GM18858 (cell line): ENCODE data around the gene PROSER3.
"Not testable (repeated sequence)": the region's sequence is repeated elsewhere in the genome, so short reads cannot be mapped to it uniquely, and the experiment has no call there.

ENCODE experiments used
- ATAC-seq: cut with Tn5 transposase; IDR thresholded peaks from one replicate; pipeline ENCODE4 v1.9.1; 2021; ENCODE audit not compliant: unreplicated experiment

PROSER3 gene

GRCh38 chr19:35789978-35790944, 32.3 kb downstream of the PROSER3 start:
- ATAC-seq: no peak

GRCh38 chr19:35790981-35791813, 33.2 kb downstream of the PROSER3 start:
- ATAC-seq: no peak

GRCh38 chr19:35791814-35792279, 33.9 kb downstream of the PROSER3 start:
- no peak for ATAC-seq

GRCh38 chr19:35792312-35792711, 34.3 kb downstream of the PROSER3 start:
- ATAC-seq: no peak

- ATAC-seq: no peak
Measured at GRCh38 chr19:35792888-35793287, 34.9 kb downstream of the PROSER3 start.

- ATAC-seq: no peak
Measured at GRCh38 chr19:35793381-35794165, 35.6 kb downstream of the PROSER3 start.

- ATAC-seq: not testable (repeated sequence)
Measured at GRCh38 chr19:35795564-35795963, 37.6 kb downstream of the PROSER3 start.

GRCh38 chr19:35796645-35797542, 38.9 kb downstream of the PROSER3 start:
- ATAC-seq: no peak

GRCh38 chr19:35797663-35798062, 39.7 kb downstream of the PROSER3 start:
- no peak for ATAC-seq

- ATAC-seq: no peak
Measured at GRCh38 chr19:35801828-35802227, 43.9 kb downstream of the PROSER3 start.

GRCh38 chr19:35805526-35806102, 47.6 kb downstream of the PROSER3 start:
- ATAC-seq: no peak

GRCh38 chr19:35806597-35806996, 48.6 kb downstream of the PROSER3 start:
- no peak for ATAC-seq

GRCh38 chr19:35807633-35808032, 49.7 kb downstream of the PROSER3 start:
- no peak for ATAC-seq

- ATAC-seq: no peak
Measured at GRCh38 chr19:35811317-35812219, 53.6 kb downstream of the PROSER3 start.

GRCh38 chr19:35812220-35813042, 54.5 kb downstream of the PROSER3 start, which contains the start of gene PRODH2:
PRODH2 (minus strand) TSS chr19:35812845; CDS start chr19:35812805, 40 bp downstream.
- no peak for ATAC-seq

- ATAC-seq: no peak
Measured at GRCh38 chr19:35813043-35813890, 55.3 kb downstream of the PROSER3 start.

GRCh38 chr19:35816262-35816661, 58.3 kb downstream of the PROSER3 start:
- no peak for ATAC-seq
